ENCODE results near the gene SKOR1.

- TF ChIP-seq EZH2phosphoT487 (IDR thresholded peaks at IDR 0.05; ENCODE audit: insufficient read depth, low read depth), result no peak
- no peak for TF ChIP-seq EZH2 (IDR thresholded peaks at IDR 0.05; ENCODE audit: insufficient read depth, poor library complexity, severe bottlenecking)
Observed at GRCh38 chr15:67853454-67853853, 28.1 kb downstream of the SKOR1 start.

Data from GM23248 (cell line).